C4-2B (cell line): Measurements from ENCODE around the gene FNDC3A.
"Not testable (repeated sequence)": the region's sequence is repeated elsewhere in the genome, so short reads cannot be mapped to it uniquely, and the experiment has no call there.

ENCODE experiments used
- ZFX ChIP-seq: fragments of 450-650 bp; IDR thresholded peaks from 2 replicates; pipeline ENCODE4 v1.6.1; 2017
- TF ChIP-seq, protein P1 (sequence below): fragments of 450-650 bp; conservative IDR thresholded peaks from 2 replicates; pipeline ENCODE4 v1.5.1; 2017; ENCODE audit warnings: mild to moderate bottlenecking

DNA sequence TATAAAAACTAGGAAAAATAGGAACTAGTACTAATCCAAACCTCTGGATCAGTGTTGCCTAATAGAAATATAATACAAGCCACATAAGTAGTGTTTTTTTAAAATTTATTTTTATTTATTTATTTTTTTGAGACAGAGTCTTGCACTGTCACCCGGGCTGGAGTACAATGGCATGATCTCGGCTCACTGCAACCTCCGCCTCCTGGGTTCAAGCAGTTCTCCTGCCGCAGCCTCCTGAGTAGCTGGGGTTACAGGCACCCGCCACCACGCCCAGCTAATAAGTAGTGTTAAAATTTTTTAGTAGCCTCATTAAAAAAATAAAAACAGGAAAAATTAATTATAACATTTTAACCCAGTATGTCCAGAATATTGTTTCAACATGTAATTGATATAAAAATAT is 94.3 kb downstream of the FNDC3A start:
- TF ChIP-seq, protein P1, sequence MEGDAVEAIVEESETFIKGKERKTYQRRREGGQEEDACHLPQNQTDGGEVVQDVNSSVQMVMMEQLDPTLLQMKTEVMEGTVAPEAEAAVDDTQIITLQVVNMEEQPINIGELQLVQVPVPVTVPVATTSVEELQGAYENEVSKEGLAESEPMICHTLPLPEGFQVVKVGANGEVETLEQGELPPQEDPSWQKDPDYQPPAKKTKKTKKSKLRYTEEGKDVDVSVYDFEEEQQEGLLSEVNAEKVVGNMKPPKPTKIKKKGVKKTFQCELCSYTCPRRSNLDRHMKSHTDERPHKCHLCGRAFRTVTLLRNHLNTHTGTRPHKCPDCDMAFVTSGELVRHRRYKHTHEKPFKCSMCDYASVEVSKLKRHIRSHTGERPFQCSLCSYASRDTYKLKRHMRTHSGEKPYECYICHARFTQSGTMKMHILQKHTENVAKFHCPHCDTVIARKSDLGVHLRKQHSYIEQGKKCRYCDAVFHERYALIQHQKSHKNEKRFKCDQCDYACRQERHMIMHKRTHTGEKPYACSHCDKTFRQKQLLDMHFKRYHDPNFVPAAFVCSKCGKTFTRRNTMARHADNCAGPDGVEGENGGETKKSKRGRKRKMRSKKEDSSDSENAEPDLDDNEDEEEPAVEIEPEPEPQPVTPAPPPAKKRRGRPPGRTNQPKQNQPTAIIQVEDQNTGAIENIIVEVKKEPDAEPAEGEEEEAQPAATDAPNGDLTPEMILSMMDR, result not testable (repeated sequence)
- not testable (repeated sequence) for TF ChIP-seq ZFX
